SK-N-SH (cell line): ENCODE results near the gene SPON1.

Experiments
- EP300 ChIP-seq, 2 experiments: IDR thresholded peaks; 2 replicates each; pipeline versions ENCODE4 v1.4.0 to v1.6.1; 2012; ENCODE audit warnings: borderline replicate concordance in 1 of 2, low read depth in 1 of 2, low read length in 1 of 2
- EZH2phosphoT487 ChIP-seq: fragments of 200-600 bp; sonication (generic); IDR thresholded peaks from 2 replicates; pipeline ENCODE4 v1.6.1; 2017; ENCODE audit warnings: low read depth, mixed run types, mild to moderate bottlenecking, antibody characterized with exemption, moderate library complexity, borderline replicate concordance
- FOSL2 ChIP-seq: IDR thresholded peaks from 2 replicates; pipeline ENCODE4 v1.4.0; 2012; ENCODE audit warnings: low read depth, mild to moderate bottlenecking, moderate library complexity, borderline replicate concordance
- POLR2AphosphoS5 ChIP-seq: IDR thresholded peaks from 2 replicates; pipeline ENCODE4 v1.6.1; 2012; ENCODE audit warnings: low read depth, low read length
- RAD21 ChIP-seq: IDR thresholded peaks from 2 replicates; pipeline ENCODE4 v1.6.1; 2012; ENCODE audit warnings: mild to moderate bottlenecking, low read length
- TF ChIP-seq, protein P1 (sequence below): fragments of 200-600 bp; sonication (generic); IDR thresholded peaks from 2 replicates; pipeline ENCODE4 v1.6.1; 2017; ENCODE audit warnings: antibody characterized with exemption, mild to moderate bottlenecking, moderate library complexity
- TF ChIP-seq, protein P2 (sequence below): IDR thresholded peaks from 2 replicates; pipeline ENCODE4 v1.6.1; 2012; ENCODE audit warnings: mild to moderate bottlenecking, low read depth, low read length, moderate library complexity

DNA sequence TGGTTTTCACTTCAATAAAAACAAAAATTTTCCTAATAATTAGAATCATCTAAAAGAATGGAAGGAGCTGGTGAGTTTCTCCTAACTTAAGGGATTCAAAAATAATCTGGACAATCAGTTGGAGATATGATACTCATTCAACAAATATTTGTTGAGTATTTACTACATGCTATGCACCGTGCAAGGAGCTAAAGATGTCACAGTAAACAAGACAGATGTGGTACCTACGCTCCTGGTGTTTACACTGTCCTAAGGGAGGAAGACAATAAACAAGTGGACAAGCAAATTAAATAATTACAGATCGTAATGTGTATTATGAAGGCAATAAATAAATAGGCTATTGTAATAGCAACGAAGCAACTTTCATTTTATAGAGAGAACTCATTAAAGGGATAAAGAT, 9.9 kb upstream of the SPON1 start:
- TF ChIP-seq, protein P1, sequence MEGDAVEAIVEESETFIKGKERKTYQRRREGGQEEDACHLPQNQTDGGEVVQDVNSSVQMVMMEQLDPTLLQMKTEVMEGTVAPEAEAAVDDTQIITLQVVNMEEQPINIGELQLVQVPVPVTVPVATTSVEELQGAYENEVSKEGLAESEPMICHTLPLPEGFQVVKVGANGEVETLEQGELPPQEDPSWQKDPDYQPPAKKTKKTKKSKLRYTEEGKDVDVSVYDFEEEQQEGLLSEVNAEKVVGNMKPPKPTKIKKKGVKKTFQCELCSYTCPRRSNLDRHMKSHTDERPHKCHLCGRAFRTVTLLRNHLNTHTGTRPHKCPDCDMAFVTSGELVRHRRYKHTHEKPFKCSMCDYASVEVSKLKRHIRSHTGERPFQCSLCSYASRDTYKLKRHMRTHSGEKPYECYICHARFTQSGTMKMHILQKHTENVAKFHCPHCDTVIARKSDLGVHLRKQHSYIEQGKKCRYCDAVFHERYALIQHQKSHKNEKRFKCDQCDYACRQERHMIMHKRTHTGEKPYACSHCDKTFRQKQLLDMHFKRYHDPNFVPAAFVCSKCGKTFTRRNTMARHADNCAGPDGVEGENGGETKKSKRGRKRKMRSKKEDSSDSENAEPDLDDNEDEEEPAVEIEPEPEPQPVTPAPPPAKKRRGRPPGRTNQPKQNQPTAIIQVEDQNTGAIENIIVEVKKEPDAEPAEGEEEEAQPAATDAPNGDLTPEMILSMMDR = no peak
- TF ChIP-seq EP300 (IDR thresholded peaks at IDR 0.05; ENCODE audit: borderline replicate concordance in 1 of 2, low read depth in 1 of 2, low read length in 1 of 2) = no peak
- TF ChIP-seq RAD21 = no peak
- TF ChIP-seq POLR2AphosphoS5 = no peak
- TF ChIP-seq, protein P2, sequence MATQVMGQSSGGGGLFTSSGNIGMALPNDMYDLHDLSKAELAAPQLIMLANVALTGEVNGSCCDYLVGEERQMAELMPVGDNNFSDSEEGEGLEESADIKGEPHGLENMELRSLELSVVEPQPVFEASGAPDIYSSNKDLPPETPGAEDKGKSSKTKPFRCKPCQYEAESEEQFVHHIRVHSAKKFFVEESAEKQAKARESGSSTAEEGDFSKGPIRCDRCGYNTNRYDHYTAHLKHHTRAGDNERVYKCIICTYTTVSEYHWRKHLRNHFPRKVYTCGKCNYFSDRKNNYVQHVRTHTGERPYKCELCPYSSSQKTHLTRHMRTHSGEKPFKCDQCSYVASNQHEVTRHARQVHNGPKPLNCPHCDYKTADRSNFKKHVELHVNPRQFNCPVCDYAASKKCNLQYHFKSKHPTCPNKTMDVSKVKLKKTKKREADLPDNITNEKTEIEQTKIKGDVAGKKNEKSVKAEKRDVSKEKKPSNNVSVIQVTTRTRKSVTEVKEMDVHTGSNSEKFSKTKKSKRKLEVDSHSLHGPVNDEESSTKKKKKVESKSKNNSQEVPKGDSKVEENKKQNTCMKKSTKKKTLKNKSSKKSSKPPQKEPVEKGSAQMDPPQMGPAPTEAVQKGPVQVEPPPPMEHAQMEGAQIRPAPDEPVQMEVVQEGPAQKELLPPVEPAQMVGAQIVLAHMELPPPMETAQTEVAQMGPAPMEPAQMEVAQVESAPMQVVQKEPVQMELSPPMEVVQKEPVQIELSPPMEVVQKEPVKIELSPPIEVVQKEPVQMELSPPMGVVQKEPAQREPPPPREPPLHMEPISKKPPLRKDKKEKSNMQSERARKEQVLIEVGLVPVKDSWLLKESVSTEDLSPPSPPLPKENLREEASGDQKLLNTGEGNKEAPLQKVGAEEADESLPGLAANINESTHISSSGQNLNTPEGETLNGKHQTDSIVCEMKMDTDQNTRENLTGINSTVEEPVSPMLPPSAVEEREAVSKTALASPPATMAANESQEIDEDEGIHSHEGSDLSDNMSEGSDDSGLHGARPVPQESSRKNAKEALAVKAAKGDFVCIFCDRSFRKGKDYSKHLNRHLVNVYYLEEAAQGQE = no peak
- no peak for TF ChIP-seq FOSL2
- no peak for TF ChIP-seq EZH2phosphoT487
